ENCODE data around the gene BLVRA.

The BLVRA gene

DNA sequence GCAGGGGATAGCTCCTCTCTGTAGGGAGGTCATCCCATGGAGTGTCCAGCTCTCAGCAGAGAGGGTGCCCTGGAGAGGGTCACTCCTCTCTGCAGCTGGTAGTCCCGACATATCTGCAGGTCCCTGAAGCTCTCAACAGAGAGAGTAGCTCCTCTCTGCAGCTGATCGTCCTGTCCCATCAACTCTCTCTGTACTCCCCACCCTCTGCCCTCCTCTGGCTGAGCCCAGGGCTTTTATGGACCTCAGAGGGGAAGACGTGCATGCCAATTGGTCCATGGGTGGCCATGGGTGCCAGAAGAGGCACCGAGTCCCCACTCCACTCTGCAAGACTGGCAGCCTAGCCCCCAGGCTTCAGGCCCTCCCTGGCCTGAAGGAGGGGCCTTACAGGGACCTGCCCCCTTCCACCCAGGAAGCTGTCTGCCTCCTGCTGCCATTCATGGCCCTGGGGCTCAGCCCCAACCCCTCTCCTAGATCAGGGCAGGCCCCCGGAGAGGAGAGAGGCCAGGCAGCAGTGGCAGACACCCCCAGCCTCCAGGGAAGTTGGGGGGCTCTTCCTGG lies 9.0 kb upstream of the BLVRA start:
- no peak for DNase-seq (ENCODE audit: low spot score)

DNA sequence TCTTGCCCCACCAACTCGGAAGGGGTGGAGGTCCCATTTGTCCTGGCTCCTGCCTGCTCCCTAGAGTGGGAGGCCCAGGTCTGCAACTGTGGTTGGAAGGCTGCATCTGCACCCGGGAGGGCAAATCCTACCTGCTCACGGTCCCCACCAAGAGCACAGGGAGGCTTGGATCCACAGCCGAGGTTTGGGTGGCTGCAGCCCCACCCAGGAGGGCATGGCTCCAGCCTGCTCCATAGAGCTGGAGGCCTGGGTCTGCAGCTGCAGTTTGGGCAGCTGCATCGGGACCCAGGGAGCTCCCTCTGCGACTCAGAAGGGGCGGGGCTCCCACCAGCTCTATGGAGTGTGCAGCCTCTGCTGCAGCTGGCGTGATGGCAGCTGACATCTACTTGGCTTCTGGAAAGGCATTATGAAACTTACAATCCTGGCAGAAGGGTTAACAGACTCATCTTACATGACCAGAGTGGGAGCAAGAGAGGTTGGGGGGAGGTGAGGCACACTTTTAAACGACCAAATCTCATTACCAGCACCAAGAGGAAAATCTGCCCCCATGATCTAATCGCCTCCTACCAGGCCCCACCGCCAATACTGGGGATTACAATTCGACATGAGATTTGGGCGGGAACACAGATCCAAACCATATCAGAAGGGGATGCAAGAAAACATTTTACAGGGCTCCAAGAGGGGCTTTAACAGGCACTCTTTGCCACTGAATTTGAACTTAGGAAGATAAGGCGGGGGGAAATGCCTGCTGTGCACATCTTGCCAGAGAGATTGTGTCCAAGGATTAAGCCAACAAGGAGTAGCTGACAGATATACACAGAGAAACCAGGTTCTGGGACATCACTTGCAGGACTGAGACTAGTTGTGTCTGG lies 8.2 kb upstream of the BLVRA start:
- no peak for DNase-seq (ENCODE audit: low spot score)

DNA sequence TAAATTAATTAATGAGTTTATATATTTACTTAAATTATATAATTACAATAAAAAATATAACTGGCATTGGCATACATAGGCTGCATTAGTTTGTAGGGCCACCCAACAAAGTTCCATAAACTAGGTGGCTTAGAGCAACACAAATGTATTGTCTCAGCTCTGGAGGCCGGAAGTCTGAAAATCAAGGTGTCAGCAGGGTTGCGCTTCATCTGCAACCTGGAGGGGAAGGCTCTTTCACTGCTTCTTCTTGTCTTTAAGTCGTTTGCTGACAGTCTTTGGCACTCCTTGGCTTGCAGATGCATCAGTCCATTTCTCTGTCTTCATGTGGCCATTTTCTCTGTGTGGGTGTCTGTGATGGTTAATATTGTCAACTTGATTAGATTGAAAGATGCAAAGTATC lies 6.1 kb upstream of the BLVRA start:
- DNase-seq (ENCODE audit: low spot score): no peak

- no peak for DNase-seq (ENCODE audit: low spot score)
Observed at GRCh38 chr7:43753271-43753810, 5.1 kb upstream of the BLVRA start.

- DNase-seq (ENCODE audit: low spot score): no peak
Observed at GRCh38 chr7:43753843-43754242, 4.6 kb upstream of the BLVRA start.

DNA sequence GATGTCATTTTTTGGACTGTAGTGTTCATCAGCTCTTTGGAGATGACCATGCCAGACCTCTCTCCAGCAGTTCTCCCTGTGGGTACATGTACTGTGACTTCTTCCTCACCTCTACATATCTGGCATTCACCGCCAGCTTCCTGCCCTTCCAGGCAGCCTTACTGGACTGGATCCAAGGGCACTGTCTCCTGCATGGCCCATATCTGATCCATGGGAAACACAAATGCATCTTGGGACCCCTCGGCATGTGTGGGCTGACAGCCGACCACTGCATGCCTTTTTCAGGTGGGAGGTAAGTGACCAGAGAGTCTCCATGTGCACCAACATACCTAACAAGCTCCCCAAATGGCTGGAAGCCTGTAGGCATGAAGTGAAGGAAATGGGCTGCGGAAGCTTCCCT lies 3.9 kb upstream of the BLVRA start:
- DNase-seq (ENCODE audit: low spot score): no peak

- no peak for DNase-seq (ENCODE audit: low spot score)
Observed at GRCh38 chr7:43756368-43757072, 2.0 kb upstream of the BLVRA start.

DNA sequence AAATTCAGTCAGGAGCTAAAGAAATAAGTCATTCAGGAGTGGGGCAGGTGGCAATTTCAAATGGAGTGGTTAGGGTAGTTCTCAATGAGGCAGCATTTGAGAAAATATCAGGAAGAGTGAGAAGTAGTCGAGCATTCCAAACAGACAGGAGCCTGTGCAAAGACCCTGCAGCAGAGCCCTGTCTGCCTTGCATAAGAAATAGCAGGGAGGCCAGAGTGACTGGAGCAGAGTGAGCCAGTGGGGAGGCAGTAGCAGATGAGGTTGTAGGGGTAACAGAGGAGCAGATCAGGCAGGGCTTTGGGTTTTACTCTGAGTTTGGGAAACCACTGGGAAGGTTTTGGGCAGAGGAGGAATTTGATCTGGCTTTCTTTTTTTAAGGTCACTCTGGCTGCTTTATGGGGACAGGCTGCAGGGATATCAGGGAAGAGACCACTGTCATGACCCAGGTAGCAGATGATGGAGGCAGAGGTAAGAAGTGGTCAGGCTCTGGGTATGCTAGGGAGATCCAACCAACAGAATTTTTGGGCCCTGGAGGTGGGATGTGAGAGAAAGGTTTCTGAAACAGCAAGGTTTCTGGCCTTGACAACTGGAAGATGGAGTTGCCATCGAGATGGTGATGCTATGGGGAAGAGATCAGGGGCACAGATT lies 1.3 kb upstream of the BLVRA start:
- no peak for DNase-seq (ENCODE audit: low spot score)

DNA sequence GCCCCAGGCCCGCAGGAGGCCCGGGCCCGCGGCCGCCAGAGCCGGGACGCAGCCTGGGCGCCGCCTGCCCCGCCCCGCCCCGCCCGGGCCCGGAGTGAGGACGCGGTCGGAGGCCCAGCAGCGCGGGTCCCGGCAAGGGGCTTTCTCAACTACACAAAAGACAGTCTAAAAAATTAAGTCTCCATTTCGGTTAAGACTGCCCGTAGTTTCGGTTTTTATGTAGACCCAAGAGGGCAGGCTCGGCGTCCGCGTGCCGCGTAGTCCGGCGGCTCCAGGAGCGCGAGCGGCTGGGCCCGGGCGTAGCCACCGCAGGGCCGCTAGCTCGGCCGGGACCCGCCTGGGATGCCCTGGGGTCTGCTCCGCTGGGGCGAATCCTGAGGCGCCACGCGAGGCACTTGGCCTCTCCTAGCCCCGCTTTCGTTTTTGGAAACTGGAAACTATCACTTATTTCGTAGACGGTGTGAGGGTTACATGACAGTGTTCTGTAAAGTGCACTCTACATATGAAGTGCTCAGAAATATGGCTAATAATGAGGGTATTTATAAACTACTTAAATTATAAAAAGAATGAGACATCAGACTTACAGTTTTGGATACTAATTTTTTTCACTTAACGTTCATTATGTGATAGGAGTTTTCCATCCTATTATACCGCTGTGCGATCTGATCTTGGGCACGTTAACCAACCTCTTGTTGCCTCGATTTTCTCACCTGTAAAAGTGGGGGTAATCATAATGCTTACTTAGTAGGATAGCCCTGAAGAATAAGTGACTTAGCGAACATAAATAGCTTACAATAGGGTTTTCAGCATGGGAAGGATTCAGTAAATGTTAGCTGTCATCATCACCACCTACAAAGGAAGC lies 573 bp downstream of the BLVRA start:
- peak; percentile 43 for DNase-seq (ENCODE audit: low spot score)

DNA sequence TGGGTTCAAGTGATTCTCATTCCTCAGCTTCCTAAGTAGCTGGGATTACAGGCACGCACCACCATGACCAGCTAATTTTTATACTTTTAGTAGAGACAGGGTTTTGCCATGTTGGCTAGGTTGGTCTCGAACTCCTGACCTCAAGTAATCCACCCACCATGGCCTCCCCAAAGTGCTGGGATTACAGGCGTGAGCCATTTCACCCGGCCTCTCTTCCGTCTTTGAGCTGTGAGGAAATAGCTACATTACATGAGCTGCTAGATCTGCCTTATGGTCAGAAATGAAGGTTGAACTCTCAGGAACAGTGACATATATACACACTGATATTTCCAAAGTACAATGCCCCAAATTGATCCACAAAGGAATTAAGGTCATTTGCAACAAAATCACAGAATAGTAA lies 2.4 kb downstream of the BLVRA start:
- no peak for DNase-seq (ENCODE audit: low spot score)

GRCh38 chr7:43761382-43761781 lies 2.9 kb downstream of the BLVRA start:
- DNase-seq (ENCODE audit: low spot score): no peak

DNA sequence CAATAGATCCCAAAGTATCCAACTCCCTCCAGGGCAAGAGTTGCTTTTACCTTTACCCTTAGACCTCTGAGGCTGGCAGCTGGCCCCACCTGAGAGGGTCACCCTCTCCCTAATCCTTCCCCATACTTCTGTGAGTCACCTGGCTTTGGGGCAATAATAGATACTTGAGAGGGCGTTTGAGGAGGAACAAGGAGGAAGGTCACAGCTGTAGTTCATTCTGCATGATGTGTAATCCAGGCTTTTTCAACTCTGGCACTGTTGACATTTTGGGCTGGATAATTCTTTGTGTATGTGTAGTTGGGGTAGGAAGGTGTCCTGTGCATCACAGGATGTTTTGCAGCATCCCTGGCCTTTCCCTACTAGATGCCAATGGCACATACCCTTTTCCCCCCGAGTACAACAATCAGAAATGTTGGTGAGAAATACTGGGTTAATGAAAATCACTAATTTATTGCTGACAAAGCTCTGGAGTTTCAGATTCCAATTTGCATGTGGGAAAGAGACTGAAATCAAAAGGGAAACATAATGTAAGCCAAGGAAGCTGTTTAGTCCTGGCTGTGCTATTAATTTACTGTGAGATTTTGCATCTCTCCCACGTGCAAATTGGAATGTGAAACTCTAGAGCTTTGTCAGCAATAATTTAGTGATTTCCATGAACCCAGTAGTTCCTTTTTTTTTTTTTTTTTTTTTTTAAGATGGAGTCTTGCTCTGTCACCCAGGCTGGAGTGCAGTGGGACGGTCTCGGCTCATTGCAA lies 3.6 kb downstream of the BLVRA start:
- DNase-seq (ENCODE audit: low spot score): no peak

- DNase-seq (ENCODE audit: low spot score): no peak
Observed at GRCh38 chr7:43763183-43763582, 4.7 kb downstream of the BLVRA start.

DNA sequence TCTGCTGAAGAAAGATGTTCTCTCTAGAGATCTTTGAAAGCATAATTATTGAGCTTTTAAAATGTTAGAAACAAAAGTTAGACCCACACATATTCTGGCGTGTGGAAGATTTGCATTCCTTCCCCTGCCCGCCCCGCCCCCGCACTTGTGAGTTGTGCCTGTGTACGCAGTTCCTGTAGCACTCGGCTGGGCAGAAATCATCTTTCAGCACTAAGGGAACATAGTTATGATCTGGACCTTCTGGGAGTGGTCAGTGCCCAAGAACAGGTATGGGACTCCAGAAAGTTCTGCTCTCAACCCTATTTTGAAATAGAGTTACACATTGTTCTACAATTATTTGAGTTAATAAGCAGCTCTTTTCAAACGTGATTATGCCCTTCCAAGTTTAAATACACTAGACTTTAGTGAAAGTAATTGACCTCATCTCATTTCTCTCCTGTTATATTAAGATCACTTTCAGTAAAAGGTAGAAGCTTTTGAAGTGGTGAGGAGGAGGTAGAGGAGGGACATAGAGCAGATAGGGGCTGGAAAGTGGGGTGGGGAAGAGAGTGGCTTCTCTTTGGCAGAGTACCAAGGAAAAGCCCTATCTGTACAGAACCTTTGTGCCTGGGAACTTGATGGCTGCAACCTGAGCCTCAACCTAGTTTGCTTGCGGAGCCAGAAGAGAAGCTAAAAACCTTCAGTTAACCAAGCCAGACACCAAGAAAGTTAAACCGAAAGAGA lies 5.7 kb downstream of the BLVRA start:
- DNase-seq (ENCODE audit: low spot score): peak; percentile 18

GRCh38 chr7:43764807-43765491 lies 6.5 kb downstream of the BLVRA start:
- DNase-seq (ENCODE audit: low spot score): no peak

- DNase-seq (ENCODE audit: low spot score): no peak
Observed at GRCh38 chr7:43766564-43766963, 8.1 kb downstream of the BLVRA start.

DNA sequence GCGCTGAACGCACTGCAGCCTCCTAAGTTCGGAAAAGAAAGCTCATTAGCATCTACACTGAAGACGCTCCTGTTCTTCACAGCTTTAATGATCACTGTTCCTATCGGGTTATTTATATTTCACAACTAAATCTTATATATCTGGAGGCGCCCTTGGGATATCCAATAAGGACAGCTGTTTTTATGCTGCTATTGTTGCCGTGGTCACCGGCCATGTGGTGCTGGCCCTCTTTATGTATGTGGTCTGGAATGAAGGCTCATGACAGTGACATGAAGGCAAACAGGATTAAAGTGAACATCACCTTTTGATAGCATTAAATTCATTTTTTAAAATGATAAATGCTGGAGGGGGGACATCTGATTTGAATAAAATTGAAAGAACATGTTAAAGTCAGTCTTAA lies 8.8 kb downstream of the BLVRA start:
- DNase-seq (ENCODE audit: low spot score): no peak

GRCh38 chr7:43768201-43768886 lies 9.9 kb downstream of the BLVRA start:
- DNase-seq (ENCODE audit: low spot score): no peak

DNA sequence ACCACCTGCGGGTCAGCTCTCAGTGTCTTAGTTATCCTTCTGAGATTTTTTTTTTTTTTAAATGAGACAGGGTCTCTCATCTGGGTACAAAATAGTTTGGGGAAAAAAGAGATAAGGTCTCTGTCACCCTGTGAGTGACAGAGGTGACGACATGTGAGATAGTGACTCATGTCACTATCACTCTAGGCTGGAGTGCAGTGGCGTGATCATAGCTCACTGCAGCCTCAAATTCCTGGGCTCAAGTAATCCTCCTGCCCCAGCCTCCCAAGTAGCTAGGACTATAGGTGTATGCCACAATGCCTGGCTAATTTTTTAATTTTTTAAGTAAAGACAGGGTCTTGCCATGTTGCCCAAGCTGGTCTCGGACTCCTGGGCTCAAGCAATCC lies 10.4 kb downstream of the BLVRA start:
- no peak for DNase-seq (ENCODE audit: low spot score)

All from CD4-positive, alpha-beta T cell treated with Interleukin-2 at 100 ng/mL for 4 hours (primary cell).